Adrenal gland (tissue), 12 donors: ENCODE results near the gene POLR3F. TPM values are rescaled to one million over a fixed set of nuclear protein-coding genes. Genes with fewer than 3 reads are reported as not detected.

Experiments
- DNase-seq, 7 donors: peaks; one replicate each; pipeline ENCODE4 v3.0.0-alpha.2; 2019 to 2020
- H3K27ac ChIP-seq, 5 donors: fragments of 200-600 bp; sonication (generic) in 4 of 5; 1 replicate in 3 of 5; 2 replicates in 2 of 5; pipeline versions ENCODE4 v1.5.1 to v1.8.0; 2016 to 2020; ENCODE audit warnings: mild to moderate bottlenecking in 1 of 5
- H3K27me3 ChIP-seq: fragments of 200-600 bp; 2 replicates; pipeline ENCODE4 v1.8.0; 2021
- H3K36me3 ChIP-seq, 2 donors: fragments of 200-600 bp; replicated peaks in 1 of 2; 1 replicate in 1 of 2; 2 replicates in 1 of 2; pipeline versions ENCODE4 v1.5.1 to v1.8.0; 2018 to 2022
- H3K4me1 ChIP-seq, 2 donors: fragments of 200-600 bp; replicated peaks in 1 of 2; 1 replicate in 1 of 2; 2 replicates in 1 of 2; pipeline versions ENCODE4 v1.5.1 to v1.8.0; 2018 to 2021
- H3K4me3 ChIP-seq, 4 donors: fragments of 200-600 bp; sonication (generic) in 3 of 4; one replicate each; pipeline ENCODE4 v1.5.1; 2016 to 2018
- H3K9me3 ChIP-seq, 3 donors: fragments of 200-600 bp; sonication (generic) in 1 of 3; replicated peaks in 1 of 3; 1 replicate in 2 of 3; 2 replicates in 1 of 3; pipeline versions ENCODE4 v1.5.1 to v1.8.0; 2016 to 2021
- POLR2A ChIP-seq, 2 donors: fragments of 450-650 bp; IDR thresholded peaks; one replicate each; pipeline ENCODE4 v1.6.1; 2017; ENCODE audit warnings: antibody characterized with exemption in 2 of 2, mild to moderate bottlenecking in 2 of 2, moderate library complexity in 1 of 2
- WGBS, 4 donors: extraction: QIAGEN DNeasy Blood & Tissue Kit in 2 of 4; methylation state at CpG; one replicate each; pipeline versions ENCODE4 v1.1.5 to v1.1.7; 2013 to 2017; 5-methylcytosine and 5-hydroxymethylcytosine counted together
- intact Hi-C, 2 donors: fragments of 100-400 bp; cut with DNase I; formaldehyde crosslinking; loops; one replicate each; pipeline versions ENCODE4 v1.14.1 to v1.15.0; 2022 to 2023
- polyA plus RNA-seq, 3 donors: library from polyadenylated mRNA; stranded (reverse); fragments of 200-250 nt in 2 of 3; fragments of 350-450 nt in 1 of 3; fragmentation: Illumina TruSeq in 1 of 3; extraction: RNeasy Lipid Tissue Mini Kit (QIAGEN cat#74804) in 1 of 3; gene quantifications; one replicate each; pipeline ENCODE4 v1.2.3, GENCODE V29; 2013 to 2014
- total RNA-seq, 9 donors: library from RNA; depleted of rRNA in 4 of 9; stranded (reverse); fragments of >200 nt in 4 of 9; fragments of 120-200 nt in 1 of 9; fragmentation: NEBNext Ultra II Directional in 1 of 9; extraction: Animal tissue kit (Norgen Biotek cat#: 25700) in 1 of 9; gene quantifications; one replicate each; pipeline versions ENCODE4 v1.1.0 to v1.2.4, GENCODE V29; 2013 to 2023
- TF ChIP-seq, protein P1 (sequence below), 6 experiments: fragments of 450-650 bp in 4 of 6; fragments of 200-600 bp in 2 of 6; sonication (generic) in 1 of 6; IDR thresholded peaks; 1 replicate in 5 of 6; 2 replicates in 1 of 6; pipeline versions ENCODE4 v1.5.1 to v1.8.0; 2016 to 2021; ENCODE audit warnings: antibody characterized with exemption in 6 of 6, mild to moderate bottlenecking in 2 of 6, moderate library complexity in 1 of 6
- donor health status: healthy with polysubstance abuse.
- donor health status: Bipolar disorder and iron deficiency.
- donor health status: DM: yes; HTN: yes; CAD: no.
- donor health status: DM: no; HTN: no; CAD: no.
- donor health status: DM: no; HTN: no; CAD: no.
- donor health status: DM: yes; HTN: yes; CAD: no.

POLR3F gene
- total and polyA plus RNA-seq, 12 donors: 4.4 to 26.3 (median 9.5) TPM

DNA sequence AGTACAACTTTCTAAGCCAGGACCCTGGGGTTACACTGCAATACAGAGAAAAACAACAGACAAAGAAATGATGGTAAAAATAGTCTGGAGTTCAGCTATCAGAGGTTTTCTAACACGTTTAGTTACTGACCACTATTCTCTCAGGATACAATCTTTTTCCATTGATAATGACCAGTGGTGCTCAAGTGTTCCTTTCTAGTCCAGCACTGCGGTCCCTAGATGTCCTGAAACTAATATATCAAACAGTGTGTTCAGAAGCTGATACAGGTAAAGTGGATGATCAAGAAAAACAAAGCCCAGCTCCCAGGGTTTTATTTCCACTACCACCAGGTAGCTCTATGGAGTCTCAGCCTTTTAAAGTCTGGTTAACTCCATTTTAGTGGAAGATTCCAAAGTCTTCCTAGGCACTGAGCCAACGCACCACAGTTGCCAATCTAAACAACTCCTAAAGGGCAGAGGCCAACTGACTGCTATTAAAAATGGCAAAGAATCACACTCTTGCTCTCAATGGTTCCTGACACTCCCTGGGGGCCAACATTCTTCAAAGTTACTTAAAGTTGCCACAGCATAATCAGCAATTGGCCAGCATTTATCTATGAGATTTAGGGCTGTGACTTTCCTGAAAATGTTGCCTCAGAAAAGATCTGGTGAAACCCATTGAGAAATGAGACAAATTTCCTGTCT lies 38.6 kb upstream of the POLR3F start:
- DNase-seq: peak; percentile 23 to 79 (median 59)
- TF ChIP-seq POLR2A (IDR thresholded peaks at IDR 0.05): no peak
- TF ChIP-seq, protein P1, sequence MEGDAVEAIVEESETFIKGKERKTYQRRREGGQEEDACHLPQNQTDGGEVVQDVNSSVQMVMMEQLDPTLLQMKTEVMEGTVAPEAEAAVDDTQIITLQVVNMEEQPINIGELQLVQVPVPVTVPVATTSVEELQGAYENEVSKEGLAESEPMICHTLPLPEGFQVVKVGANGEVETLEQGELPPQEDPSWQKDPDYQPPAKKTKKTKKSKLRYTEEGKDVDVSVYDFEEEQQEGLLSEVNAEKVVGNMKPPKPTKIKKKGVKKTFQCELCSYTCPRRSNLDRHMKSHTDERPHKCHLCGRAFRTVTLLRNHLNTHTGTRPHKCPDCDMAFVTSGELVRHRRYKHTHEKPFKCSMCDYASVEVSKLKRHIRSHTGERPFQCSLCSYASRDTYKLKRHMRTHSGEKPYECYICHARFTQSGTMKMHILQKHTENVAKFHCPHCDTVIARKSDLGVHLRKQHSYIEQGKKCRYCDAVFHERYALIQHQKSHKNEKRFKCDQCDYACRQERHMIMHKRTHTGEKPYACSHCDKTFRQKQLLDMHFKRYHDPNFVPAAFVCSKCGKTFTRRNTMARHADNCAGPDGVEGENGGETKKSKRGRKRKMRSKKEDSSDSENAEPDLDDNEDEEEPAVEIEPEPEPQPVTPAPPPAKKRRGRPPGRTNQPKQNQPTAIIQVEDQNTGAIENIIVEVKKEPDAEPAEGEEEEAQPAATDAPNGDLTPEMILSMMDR (IDR thresholded peaks at IDR 0.05): no peak
- intact Hi-C loops: no loop called here
- H3K4me1 ChIP-seq: no peaks in the 10 kb centered on the region
- no peaks in the 10 kb centered on the region for H3K27me3 ChIP-seq
- no peaks in the 10 kb centered on the region for H3K9me3 ChIP-seq
- H3K36me3 ChIP-seq: no peaks in the 10 kb centered on the region
- peak overlapping the region in 1 of 5 donors; percentile 13 for H3K27ac ChIP-seq
- H3K4me3 ChIP-seq: no peak overlapping the region
- 49 to 61% (median 53%) methylated on average over 3 of the region's 3 CpGs for WGBS, 4 donors

DNA sequence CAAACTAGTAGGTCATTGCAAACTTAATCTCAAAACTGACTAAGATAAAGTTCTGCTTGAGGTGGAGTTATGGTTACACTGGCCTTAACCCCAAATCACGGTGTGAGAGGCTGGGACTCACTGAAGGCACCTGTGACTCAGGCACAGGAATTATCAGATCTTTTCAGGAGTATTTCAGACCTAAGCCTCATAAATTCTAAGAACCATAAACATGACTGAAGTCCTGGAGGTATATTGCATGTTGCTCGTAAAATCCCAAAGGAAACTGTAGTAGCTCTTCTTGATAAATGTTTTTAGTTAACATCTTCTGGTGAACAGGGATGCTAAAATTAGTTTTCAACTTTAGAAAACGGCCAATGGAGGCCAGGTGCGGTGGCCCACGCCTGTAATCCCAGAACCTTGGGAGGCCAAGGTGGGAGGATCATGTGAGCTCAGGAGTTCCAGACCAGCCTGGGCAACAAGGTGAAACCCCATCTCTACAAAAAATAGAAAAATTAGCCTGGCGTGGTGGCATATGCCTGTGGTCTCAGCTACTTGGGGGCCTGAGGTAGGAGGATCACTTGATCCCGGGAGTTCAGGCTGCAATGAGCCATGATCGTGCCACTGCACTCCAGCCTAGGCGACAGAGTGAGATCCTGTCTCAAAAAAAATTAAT lies 36.9 kb upstream of the POLR3F start:
- Histone ChIP-seq H3K4me3 (no peak overlapping the region), H3K27ac (no peak overlapping the region), H3K36me3 (no peaks in the 10 kb centered on the region), H3K27me3 (no peaks in the 10 kb centered on the region), H3K4me1 (no peaks in the 10 kb centered on the region), H3K9me3 (no peaks in the 10 kb centered on the region)
- WGBS, 4 donors: 86 to 91% (median 87%) methylated on average over 9 of the region's 9 CpGs
- no peak for DNase-seq
- intact Hi-C loops: no loop called here
- TF ChIP-seq, protein P1 (IDR thresholded peaks at IDR 0.05): no peak
- no peak for TF ChIP-seq POLR2A (IDR thresholded peaks at IDR 0.05)

DNA sequence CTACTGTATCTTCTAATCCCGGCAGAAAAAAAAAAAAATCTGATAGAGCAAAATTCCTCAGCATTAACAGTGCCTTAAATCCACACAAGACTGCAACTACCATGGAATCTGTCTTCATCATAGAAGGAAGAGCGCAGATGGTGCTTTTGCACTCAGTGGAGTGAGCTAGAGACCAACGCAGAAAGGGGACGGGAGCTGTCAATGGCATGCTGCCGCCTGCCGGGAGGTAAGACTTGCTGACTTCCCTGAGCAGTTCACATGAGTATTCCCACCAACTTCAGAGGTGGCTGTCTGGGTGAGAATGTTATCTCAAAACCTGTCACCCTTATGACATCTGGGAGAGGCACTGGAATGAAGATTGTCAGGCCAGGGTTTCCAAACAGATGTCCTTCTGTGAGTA lies 36.0 kb upstream of the POLR3F start:
- DNase-seq: no peak
- WGBS, 4 donors: 91 to 97% (median 94%) methylated on average over 6 of the region's 6 CpGs
- no peaks in the 10 kb centered on the region for H3K36me3 ChIP-seq
- no peak overlapping the region for H3K27ac ChIP-seq
- no peak for TF ChIP-seq POLR2A (IDR thresholded peaks at IDR 0.05)
- TF ChIP-seq, protein P1 (IDR thresholded peaks at IDR 0.05): no peak
- no peak overlapping the region for H3K4me3 ChIP-seq
- no peaks in the 10 kb centered on the region for H3K9me3 ChIP-seq
- intact Hi-C loops: no loop called here
- H3K4me1 ChIP-seq: no peaks in the 10 kb centered on the region
- H3K27me3 ChIP-seq: no peaks in the 10 kb centered on the region

DNA sequence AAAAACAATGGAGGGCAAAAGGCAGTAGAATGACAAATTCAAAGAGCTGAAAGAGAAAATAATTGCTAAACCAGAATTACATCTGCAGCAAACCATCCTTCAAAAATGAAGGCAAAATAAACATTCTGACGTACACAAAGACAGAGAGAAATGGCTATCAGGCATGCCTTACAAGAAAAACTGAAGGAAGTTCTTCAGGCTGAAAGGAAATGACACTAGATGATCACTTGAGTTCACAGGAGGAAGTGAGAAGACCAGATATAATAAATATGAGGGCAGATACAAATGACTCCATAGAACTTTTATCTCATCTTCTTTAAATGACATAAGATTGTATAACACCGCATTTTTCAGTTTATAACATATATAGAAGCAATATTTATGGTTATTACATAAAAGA lies 30.3 kb upstream of the POLR3F start:
- no peak for DNase-seq
- Histone ChIP-seq H3K27ac (no peak overlapping the region), H3K4me1 (no peaks in the 10 kb centered on the region), H3K9me3 (no peaks in the 10 kb centered on the region), H3K4me3 (no peak overlapping the region), H3K36me3 (no peaks in the 10 kb centered on the region), H3K27me3 (no peaks in the 10 kb centered on the region)
- intact Hi-C loops: no loop called here
- WGBS, 4 donors: 70 to 79% (median 73%) methylated on average over 2 of the region's 2 CpGs
- TF ChIP-seq POLR2A (IDR thresholded peaks at IDR 0.05): no peak
- TF ChIP-seq, protein P1 (IDR thresholded peaks at IDR 0.05): no peak
